ENCODE data around the gene HPCAL1. TPM values are rescaled to one million over a fixed set of nuclear protein-coding genes. Genes with fewer than 3 reads are reported as not detected.

HPCAL1 gene
- total RNA-seq, 4 donors from 2014 or later = 11.1 to 122 (median 48.9) TPM

GRCh38 chr2:10475811-10476660 is 173.3 kb downstream of the HPCAL1 start:
- H3K4me3 ChIP-seq = no peak overlapping the region
- H3K4me1 ChIP-seq = no peaks in the 10 kb centered on the region
- DNase-seq = no peak
- H3K9me3 ChIP-seq = no peaks in the 10 kb centered on the region
- H3K27me3 ChIP-seq = no peaks in the 10 kb centered on the region
- TF ChIP-seq CTCF (IDR thresholded peaks at IDR 0.05) = no peak
- TF ChIP-seq POLR2A (IDR thresholded peaks at IDR 0.05) = no peak
- H3K27ac ChIP-seq = no peak overlapping the region
- intact Hi-C loops (cut with DNase I; ENCODE audit: low total_unique reads) = no loop called here
- no peaks in the 10 kb centered on the region for H3K36me3 ChIP-seq

GRCh38 chr2:10476723-10477442 is 174.2 kb downstream of the HPCAL1 start:
- no peaks in the 10 kb centered on the region for H3K27me3 ChIP-seq
- TF ChIP-seq CTCF (IDR thresholded peaks at IDR 0.05) (no peak), POLR2A (IDR thresholded peaks at IDR 0.05) (no peak)
- no peaks in the 10 kb centered on the region for H3K36me3 ChIP-seq
- H3K4me3 ChIP-seq = no peak overlapping the region
- intact Hi-C loops (cut with DNase I; ENCODE audit: low total_unique reads) = no loop called here
- H3K27ac ChIP-seq = no peak overlapping the region
- no peak for DNase-seq
- no peaks in the 10 kb centered on the region for H3K4me1 ChIP-seq
- no peaks in the 10 kb centered on the region for H3K9me3 ChIP-seq

Small RNA genes within 50 kb of the gene (small RNA-seq; reads per million reads assigned to genes)
- gene RF00432 (not detected), gene RN7SL66P (not detected), gene SNORA80B (0.67 reads per million, percentile 21 among the genes with 10 or more reads in this experiment)

Other genes starting within 250 kb of the HPCAL1 start
- gene CYS1, start 222.5 kb upstream of the HPCAL1 start, total RNA-seq = 10 to 100 TPM in 2 of 4 donors, 1 to 10 TPM in 2; 7.2 to 15.5 (median 11.2) TPM
- 10 to 100 TPM in 1 of 4 donors, not detected in 3; 27.2 TPM for gene RRM2, start 180.2 kb upstream of the HPCAL1 start, total RNA-seq
- gene ODC1, start 145.4 kb downstream of the HPCAL1 start, total RNA-seq = 100 to 1,000 TPM in 1 of 4 donors, 10 to 100 TPM in 3; 39.5 to 140 (median 57.6) TPM